ENCODE results near the gene VASN.

VASN gene

DNA sequence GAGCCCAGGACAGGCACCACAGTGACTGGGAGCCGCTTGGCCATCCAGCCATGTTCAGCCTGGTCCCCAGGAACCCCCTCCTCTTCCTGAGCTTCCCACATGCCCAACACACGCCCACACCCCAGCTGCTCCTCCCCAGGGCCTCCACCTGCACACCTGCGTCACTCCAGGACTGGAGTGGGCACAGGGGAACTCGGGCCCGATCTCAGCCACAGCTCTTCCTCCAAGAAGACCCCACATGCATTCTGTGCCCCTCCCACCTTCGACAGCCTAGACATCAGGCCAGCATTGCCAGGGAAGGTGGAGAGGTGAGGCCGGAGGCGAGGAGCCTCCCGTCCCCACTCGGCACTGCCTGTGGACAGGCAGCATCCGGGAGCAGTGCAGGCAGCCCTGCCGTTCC, 6.0 kb upstream of the VASN start:
- intact Hi-C loops (cut with DNase I): no loop called here
- DNase-seq: no peak

DNA sequence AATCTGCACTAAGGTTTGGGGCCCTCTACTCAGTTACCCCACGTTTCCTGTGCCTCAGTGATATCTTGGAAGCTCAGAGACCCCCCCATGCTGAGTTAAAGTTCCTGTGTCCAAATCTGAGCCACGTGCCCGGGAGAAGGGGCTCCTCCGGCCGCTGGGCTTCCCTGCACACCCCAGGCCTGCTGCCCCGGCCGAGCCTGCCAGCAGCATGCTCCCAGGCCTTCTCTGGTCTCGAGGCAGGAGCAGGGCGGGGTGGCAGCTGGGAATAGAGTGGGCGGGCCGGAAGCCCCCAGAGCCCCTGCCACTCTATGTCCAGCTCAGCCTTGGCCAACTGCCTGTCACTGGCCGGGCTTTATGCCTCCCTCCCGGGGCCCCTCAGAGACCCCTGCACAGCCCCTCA, 5.6 kb upstream of the VASN start:
- intact Hi-C loops (cut with DNase I): no loop called here
- DNase-seq: no peak

- intact Hi-C loops (cut with DNase I): no loop called here
- DNase-seq: no peak
Observed at GRCh38 chr16:4367393-4367856, 4.2 kb upstream of the VASN start.

DNA sequence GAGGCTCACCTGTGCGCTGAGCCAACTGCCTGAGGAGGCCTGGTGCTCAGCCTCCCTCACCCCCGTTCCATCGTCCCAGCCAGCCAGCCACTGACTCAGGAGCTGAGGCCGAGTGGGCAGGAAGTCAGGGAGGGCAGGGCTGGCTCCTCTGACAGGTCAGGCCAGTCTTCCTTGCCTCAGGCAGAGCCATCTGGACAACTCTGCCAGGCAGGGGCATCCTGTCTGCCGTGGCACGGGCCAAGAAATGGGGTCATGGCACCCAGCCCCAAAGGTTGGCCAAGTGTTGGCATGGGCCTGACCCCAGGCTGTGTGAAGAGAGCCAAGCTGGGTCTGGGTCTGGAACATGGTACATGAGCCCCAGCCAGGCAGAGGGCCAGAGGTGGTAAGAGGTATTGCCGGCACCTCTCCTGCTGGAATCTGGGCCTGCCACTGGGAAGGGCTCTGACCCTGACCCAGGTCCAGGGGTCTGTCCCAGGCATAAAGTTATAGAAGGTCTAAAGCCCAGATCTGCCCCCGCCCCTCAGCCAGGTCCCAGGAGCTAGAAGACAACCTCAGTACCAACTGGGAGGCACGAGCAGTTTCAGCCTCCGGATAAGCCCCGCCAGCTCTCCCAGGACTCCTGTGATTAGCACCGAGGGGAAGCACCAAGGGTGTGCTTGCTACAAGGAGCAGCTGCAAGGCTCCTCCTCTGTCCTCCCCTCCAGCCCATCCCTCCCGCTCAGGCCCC, 2.5 kb upstream of the VASN start:
- no peak for DNase-seq
- intact Hi-C loops (cut with DNase I): no loop called here

DNA sequence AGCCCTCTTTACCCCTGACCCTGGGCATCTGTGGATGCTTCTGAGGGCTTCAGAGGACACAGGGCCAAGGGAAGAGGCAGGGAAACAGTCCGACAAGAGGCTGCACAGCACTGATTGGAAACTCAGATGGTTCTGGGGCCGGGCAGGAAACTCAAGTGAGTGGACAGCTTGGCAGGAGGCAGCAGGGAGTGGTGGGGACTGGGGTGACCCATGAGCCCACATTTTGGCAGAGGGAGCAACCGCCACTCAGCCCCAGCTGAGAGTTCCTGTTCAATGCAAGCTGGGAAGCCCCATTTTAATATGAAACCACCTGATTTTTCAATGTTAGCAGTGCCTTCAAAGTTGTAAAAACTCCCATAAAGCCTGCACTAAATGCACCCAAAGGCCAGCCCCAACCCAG, 1.5 kb upstream of the VASN start:
- intact Hi-C loops (cut with DNase I): no loop called here
- no peak for DNase-seq

- peak in 20 of 42 donors; percentile 26 to 82 (median 48) for DNase-seq
- intact Hi-C loops (cut with DNase I): no loop called here
Observed at GRCh38 chr16:4370570-4371356, 885 bp upstream of the VASN start.

DNA sequence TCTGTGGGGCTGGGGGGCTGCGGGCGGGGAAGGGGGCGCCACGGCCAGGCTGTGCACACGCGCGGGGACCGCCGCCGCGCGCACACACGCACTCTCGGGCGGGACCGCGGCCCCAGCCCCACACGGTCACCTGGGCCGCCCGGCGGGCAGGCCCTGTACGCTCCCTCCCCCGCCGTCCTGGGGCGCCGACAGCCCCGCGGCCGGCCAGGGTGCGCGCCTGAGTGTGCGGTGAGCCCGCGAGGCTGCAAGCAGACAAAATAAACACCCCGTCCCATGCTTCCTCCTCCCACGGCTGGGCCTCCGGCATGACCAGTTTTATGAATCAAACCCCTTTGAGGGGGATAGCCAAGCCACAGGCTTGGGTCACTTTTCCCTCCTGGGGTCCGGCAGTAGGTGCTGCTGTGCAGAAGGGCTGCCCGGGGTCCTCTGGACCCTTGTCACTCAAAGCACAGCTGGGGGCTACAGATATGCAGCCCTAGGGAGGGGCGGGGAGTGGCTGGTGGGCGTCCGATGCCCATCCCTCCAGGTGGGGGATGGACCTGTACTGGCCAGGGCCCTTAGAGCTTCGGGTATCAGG, 441 bp downstream of the VASN start:
- intact Hi-C loops (cut with DNase I): no loop called here
- DNase-seq: no peak

GRCh38 chr16:4372578-4373355, 1.1 kb downstream of the VASN start:
- DNase-seq: peak in 22 of 42 donors; percentile 27 to 73 (median 48)
- intact Hi-C loops (cut with DNase I): no loop called here

DNA sequence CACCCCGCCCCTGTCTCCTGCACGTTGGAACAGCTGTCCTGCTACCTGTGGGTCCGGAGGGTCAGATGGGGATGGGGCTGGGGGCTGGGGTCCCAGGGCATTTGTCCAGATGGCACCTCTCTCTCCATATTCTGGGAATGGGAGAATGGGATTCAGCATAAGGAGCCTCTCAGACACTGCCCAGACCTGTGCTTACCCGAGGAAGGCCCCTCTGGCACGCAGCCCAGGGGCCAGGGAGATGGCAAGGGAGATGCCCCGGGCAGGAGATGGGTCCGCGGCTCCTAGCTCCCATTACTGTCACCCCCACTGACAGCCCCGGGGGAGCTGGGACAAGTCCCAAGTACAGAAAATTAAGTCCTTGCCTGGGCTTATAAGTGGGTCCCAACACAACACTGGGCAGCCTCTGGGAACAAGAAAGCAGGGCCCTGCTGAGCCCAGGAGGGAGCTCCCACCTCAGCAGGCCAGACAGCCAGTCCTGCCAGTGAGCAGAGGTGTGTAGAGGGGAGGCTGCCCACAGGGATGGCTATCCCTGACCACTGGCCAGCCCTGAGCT, 1.8 kb downstream of the VASN start:
- intact Hi-C loops (cut with DNase I): no loop called here
- DNase-seq: no peak

DNA sequence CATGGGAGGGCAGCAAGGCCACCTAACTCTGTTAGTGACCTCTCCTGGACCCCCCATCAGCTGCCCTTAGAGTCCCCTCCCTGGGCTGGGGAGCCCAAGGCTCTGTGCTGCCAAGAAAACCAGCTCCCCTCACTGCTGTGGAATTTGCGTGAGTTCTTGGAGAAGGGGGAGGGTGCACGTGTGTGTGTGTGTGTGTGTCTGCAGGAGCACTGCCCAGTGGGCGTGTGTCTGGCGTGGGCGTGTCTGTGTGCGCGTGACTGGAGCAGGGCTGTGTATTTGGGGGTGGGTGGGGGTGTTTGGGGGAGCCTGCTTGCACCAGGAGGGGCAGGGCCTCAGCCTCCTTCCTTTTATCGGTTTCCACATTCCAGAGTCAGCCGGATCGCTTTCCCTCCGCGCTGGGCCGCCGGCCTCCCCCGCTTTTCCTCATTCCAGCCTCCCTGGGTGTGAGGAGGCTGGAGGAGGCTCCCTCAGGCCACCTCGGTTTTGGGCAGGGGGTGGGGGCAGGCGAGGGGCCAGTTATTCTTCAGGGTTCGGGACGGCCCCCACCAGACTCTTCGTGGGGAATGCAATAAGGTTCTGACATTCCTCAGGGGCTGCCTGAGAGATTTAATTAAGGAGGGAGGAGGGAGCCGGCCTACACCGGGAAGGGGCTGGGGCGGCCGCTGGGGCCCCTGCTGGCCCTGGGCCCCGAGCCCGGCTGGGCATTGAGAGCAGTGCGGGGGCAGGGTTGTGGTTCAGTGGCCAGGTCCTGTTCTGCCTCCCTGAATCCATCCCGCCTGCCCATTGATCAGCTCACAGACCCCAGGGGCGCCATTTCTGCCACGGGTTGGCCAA, 2.5 kb downstream of the VASN start:
- DNase-seq: peak in 34 of 42 donors; percentile 27 to 76 (median 56)

GRCh38 chr16:4375717-4376116, 4.1 kb downstream of the VASN start:
- intact Hi-C loops (cut with DNase I): no loop called here
- DNase-seq: peak in 1 of 42 donors; percentile 3

More for the DNA sequence above, 2.5 kb downstream of the VASN start:
- intact Hi-C loops (cut with DNase I): no loop called here

DNA sequence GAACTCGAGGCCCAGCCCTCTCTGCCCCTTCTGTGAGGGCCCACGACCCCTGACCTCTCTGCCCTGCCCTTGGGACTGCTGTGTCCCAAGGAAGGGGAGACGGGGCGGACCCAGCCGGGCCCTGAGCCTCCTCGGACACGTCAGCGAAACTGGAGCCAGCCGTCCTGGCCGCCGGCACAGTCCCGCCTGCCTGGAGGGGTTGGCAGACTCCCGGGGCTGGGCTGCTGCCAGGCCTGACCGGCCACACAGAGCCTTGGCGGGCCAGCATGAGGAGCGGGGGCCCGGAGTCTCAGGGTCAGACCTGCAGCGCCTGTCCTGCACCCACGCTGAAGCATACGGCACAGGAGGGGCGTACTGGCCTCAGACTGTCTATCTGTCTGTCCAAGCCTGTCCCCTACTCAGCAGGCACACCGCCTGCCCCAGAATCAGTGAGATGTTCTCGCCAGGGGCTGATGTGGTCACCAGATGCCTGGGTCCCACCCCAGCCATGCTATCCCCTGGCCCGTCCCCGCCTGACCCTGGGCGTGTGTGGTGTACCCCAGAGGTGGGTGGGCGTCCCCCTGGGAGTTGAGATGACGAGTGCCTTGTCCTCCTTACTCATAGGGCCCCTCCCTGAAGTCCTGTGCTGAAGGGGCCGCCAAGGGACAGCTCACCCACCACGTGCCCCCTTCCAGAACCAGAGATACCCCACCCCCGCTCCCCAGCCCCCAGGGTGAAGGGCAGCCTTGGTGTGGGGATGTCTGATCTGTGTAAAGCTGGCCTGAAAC, 4.7 kb downstream of the VASN start:
- intact Hi-C loops (cut with DNase I): no loop called here
- DNase-seq: peak; percentile 64 to 95 (median 88)

DNA sequence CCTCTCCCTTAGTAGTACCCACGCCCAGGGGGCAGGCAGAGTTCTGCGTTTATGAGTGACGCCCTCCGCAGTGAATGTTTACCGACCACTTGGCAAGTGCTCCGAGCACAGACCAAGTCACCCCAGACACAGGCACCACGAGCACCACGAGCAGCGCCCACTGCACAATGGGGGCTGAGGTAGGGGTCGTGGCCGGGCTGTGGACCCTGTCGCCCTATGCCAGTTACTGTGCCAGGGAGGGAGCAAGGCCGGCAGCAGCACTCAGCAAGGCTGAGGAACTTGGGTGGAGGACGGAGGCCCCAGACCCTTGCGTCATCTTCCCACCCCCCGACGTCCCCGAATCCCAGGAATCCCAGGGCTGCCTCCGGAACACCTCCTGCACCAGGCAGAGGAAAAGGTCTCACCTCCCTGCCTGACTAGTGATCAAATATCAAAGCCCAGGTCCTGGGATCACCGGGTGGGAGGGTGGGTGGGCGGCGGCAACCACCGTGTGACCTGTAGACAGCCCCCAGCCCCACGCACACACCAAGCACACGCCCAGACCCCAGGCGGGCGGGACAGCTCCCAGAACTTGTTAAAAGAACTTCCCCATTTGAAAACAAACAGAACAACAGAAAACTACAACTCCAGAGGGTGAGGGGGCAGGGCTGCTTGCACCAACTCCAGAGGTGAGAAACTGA, 5.4 kb downstream of the VASN start:
- intact Hi-C loops (cut with DNase I): no loop called here
- peak in 1 of 42 donors; percentile 3 for DNase-seq

DNA sequence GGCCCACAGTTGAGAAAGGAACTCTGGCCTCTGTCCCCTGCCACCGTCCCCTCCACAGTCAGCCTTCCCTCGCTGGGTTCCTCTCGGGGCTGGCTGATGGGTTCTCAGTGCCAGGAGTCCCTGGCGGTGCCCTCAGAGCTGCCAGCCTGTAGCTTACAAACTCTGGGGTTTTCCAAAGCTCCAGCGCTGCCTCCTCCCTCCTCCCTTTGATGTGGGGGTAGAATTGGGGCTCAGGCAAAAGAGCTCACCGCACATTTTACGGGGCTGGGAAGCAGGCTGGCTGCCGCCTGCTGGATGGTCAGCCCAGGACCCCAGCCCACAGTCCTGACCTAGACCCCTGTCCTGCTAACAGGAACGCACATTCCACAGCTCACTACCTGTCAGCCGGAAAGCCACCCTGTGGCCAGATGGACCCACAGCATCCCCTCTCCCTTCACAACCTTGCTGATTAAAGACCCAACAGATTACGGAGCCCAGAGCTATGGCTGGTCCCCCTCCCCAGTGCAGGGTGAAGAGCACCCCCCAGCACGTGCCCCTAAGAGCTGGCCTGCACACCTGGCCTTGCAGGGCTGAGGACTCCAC, 6.0 kb downstream of the VASN start:
- intact Hi-C loops (cut with DNase I): no loop called here
- DNase-seq: peak in 7 of 42 donors; percentile 33 to 60 (median 45)

- intact Hi-C loops (cut with DNase I): no loop called here
- DNase-seq: peak in 1 of 42 donors; percentile 2
Observed at GRCh38 chr16:4378161-4378666, 6.6 kb downstream of the VASN start.

DNA sequence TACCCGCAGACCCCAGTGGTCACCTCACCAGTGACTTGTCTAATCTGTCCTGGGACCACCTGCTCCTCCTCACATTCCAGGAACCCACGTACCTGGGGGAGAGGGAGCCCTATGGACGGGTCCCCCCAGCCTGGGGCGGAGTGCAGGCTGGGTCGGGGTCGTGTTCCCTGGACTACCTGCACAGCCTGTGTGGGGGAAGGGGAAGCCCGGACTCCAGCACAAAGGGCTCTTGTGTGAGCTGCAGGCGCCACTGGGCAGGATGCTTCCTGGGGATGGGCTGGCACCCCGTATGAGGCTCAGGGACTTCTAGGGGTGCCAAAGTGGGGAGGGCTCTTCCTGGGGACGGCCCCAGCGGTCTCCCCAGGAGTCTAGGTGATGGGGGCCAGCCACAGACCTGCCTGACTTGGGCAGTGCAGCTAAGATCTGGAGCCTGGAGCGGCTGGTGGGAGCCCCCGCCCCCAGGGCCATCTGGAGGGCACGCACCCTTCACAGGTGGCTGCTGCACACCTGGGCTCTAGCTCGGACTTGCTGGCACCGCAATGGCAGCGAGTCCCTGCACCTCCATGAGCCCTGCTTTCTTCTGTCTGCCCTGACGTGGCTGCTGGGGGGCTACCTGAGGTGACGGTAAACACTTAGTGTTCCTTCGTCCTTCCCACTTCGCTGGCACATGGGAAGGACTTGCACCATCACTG, 7.5 kb downstream of the VASN start:
- intact Hi-C loops (cut with DNase I): no loop called here
- DNase-seq: no peak
